ENCODE measurements around the gene SLC41A3.

- TF ChIP-seq CTCF (IDR thresholded peaks at IDR 0.05) = no peak
- no peak for TF ChIP-seq POLR2A (IDR thresholded peaks at IDR 0.05)
Observed at GRCh38 chr3:126117212-126117611, 33.3 kb upstream of the SLC41A3 start.

Data from heart left ventricle (tissue), 13 donors.